ENCODE results near the gene PLEKHA7. TPM values are rescaled to one million over a fixed set of nuclear protein-coding genes. Genes with fewer than 3 reads are reported as not detected.

PLEKHA7 gene
- total RNA-seq, 2 donors from 2014 or later, result 55.6 to 65.9 TPM

DNA sequence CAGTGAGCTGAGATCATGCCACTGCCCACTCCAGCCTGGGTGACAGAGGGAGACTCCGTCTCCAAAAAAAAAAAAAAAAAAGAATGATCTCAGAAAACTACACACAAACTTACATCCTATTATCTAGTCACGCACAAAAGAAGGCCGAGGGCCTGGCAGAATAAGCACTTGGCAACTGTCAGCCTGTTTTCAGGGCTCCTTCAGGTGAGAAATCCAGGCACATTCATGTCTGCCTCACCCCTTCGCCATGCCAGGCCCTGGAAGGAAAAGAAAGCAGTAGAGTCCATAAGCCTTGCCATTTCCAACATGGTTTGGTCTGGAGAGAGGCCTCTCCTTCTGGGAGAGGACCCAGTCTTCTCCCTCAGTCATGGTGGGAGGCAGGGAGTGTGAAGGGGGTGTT lies 244.8 kb downstream of the PLEKHA7 start:
- H3K27ac ChIP-seq, result no peak overlapping the region
- H3K9ac ChIP-seq (ENCODE audit: low read depth in 2 of 2, low read length in 2 of 2), result no peak overlapping the region
- no peaks in the 10 kb centered on the region for H3K4me1 ChIP-seq
- intact Hi-C loops (cut with DNase I), result no loop called here
- no peaks in the 10 kb centered on the region for H3K36me3 ChIP-seq
- H3K27me3 ChIP-seq, result no peaks in the 10 kb centered on the region
- H3K9me3 ChIP-seq, result no peaks in the 10 kb centered on the region
- TF ChIP-seq, protein P1, sequence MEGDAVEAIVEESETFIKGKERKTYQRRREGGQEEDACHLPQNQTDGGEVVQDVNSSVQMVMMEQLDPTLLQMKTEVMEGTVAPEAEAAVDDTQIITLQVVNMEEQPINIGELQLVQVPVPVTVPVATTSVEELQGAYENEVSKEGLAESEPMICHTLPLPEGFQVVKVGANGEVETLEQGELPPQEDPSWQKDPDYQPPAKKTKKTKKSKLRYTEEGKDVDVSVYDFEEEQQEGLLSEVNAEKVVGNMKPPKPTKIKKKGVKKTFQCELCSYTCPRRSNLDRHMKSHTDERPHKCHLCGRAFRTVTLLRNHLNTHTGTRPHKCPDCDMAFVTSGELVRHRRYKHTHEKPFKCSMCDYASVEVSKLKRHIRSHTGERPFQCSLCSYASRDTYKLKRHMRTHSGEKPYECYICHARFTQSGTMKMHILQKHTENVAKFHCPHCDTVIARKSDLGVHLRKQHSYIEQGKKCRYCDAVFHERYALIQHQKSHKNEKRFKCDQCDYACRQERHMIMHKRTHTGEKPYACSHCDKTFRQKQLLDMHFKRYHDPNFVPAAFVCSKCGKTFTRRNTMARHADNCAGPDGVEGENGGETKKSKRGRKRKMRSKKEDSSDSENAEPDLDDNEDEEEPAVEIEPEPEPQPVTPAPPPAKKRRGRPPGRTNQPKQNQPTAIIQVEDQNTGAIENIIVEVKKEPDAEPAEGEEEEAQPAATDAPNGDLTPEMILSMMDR (IDR thresholded peaks at IDR 0.05), result no peak
- no peak overlapping the region for H3K4me3 ChIP-seq
- no peak for DNase-seq

DNA sequence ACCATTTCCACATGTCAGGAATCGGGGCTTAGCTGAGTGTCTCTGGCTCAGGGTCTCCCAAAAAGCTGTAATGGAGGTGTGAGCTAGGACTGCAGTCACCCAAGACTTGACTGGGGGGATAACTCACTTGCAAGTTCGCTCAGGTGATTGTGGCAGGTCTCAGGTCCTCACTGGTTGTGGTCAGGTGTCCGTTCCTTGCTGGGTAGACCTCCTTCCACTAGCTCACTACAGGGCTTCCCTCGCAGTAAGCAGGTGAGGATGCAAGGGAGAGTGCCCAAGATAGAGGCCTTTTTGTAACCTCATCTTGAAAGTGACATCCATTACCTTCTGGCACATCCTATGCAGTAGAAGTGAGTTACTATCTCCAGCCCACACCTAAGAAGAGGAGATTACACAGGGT lies 246.3 kb downstream of the PLEKHA7 start:
- TF ChIP-seq, protein P1 (IDR thresholded peaks at IDR 0.05), result no peak
- Histone ChIP-seq H3K36me3 (no peaks in the 10 kb centered on the region), H3K9me3 (no peaks in the 10 kb centered on the region), H3K27ac (no peak overlapping the region), H3K4me3 (no peak overlapping the region), H3K4me1 (no peaks in the 10 kb centered on the region), H3K27me3 (no peaks in the 10 kb centered on the region), H3K9ac (ENCODE audit: low read depth in 2 of 2, low read length in 2 of 2) (no peak overlapping the region)
- intact Hi-C loops (cut with DNase I), result no loop called here
- no peak for DNase-seq

DNA sequence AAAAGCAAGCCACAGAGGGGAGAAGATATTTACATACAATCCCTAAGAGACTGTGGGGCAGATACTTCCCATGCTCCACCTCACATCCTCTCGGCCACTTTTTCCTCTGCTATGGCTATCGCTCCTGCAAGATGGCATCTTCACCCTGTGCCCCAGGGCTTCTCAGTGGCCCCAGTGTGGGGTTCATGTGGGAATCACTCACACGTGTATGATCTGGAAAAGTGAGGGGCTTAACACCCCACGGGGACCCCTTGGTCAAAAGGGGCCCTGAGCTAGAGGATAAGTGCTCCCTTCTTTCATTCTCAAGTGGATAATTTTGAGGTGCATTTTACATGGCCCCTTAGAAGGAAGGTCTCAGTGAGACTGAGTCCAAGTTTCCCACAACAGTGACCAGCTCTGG lies 247.1 kb downstream of the PLEKHA7 start:
- H3K36me3 ChIP-seq, result no peaks in the 10 kb centered on the region
- H3K4me1 ChIP-seq, result no peaks in the 10 kb centered on the region
- H3K9me3 ChIP-seq, result no peaks in the 10 kb centered on the region
- intact Hi-C loops (cut with DNase I), result no loop called here
- no peaks in the 10 kb centered on the region for H3K27me3 ChIP-seq
- no peak overlapping the region for H3K4me3 ChIP-seq
- DNase-seq, result no peak
- no peak overlapping the region for H3K9ac ChIP-seq (ENCODE audit: low read depth in 2 of 2, low read length in 2 of 2)
- H3K27ac ChIP-seq, result no peak overlapping the region
- TF ChIP-seq, protein P1 (IDR thresholded peaks at IDR 0.05), result no peak

DNA sequence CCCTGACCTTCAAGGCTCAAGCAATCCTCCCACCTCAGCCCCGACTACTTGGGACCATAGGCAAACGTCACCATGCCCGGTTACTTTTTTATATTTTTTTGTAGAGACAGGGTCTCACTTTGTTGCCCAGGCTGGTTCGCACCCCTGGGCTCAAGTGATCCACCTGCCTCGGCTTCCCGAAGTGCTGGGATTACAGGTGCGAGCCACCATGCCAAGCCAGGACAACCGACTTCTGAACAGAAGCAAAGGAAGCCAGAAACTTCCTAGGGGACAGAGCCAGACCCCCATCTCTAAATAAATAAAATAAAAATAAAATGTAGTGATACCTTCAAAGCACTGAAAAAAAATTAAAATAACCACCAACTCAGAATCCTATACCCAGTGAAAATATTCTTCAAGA lies 249.3 kb downstream of the PLEKHA7 start:
- H3K27me3 ChIP-seq, result no peaks in the 10 kb centered on the region
- TF ChIP-seq, protein P1 (IDR thresholded peaks at IDR 0.05), result no peak
- H3K9ac ChIP-seq (ENCODE audit: low read depth in 2 of 2, low read length in 2 of 2), result no peak overlapping the region
- no peaks in the 10 kb centered on the region for H3K4me1 ChIP-seq
- H3K36me3 ChIP-seq, result no peaks in the 10 kb centered on the region
- H3K9me3 ChIP-seq, result no peaks in the 10 kb centered on the region
- DNase-seq, result no peak
- intact Hi-C loops (cut with DNase I), result no loop called here
- no peak overlapping the region for H3K27ac ChIP-seq
- no peak overlapping the region for H3K4me3 ChIP-seq

DNA sequence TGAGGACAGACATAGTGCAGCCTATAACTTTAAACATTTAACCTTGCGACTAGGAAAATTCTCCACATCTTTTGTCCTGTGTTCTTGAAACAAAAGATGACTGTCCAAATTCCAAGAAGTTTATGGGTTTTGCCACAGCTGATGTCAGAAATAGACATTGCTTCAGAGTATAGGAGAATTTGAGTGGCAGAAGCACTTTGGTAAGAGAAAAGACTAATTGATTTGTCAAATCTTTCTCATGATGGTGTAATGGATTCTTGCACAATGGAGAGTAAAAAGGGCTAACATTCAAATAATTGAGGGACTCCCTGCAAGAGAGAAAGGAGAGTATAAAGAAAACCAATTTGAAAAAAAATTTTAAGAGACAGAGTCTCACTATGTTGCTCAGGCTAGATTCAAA lies 250.5 kb downstream of the PLEKHA7 start:
- TF ChIP-seq, protein P1 (IDR thresholded peaks at IDR 0.05), result no peak
- Histone ChIP-seq H3K36me3 (no peaks in the 10 kb centered on the region), H3K27me3 (no peaks in the 10 kb centered on the region)

More for the DNA sequence above, 250.5 kb downstream of the PLEKHA7 start:
- H3K4me3 ChIP-seq, result no peak overlapping the region
- H3K4me1 ChIP-seq, result no peaks in the 10 kb centered on the region
- DNase-seq, result no peak
- intact Hi-C loops (cut with DNase I), result no loop called here
- no peaks in the 10 kb centered on the region for H3K9me3 ChIP-seq
- no peak overlapping the region for H3K27ac ChIP-seq
- H3K9ac ChIP-seq (ENCODE audit: low read depth in 2 of 2, low read length in 2 of 2), result no peak overlapping the region
